GM21723 (cell line): ENCODE measurements around the gene HOXA6.

Experiments used
- ATAC-seq: cut with Tn5 transposase; IDR thresholded peaks from one replicate; pipeline ENCODE4 v1.9.1; 2021; ENCODE audit warnings: mild to moderate bottlenecking, moderate library complexity; ENCODE audit not compliant: unreplicated experiment

The HOXA6 gene

GRCh38 chr7:27147199-27148030 lies at the start of gene HOXA6:
Gene HOXA6, minus strand, starts transcription at chr7:27147774. Its CDS starts 25 bp downstream, at chr7:27147749.
- no peak for ATAC-seq

- no peak for ATAC-seq
Measured at GRCh38 chr7:27196287-27196767, 48.8 kb upstream of the HOXA6 start.

GRCh38 chr7:27194686-27195379 lies 47.3 kb upstream of the HOXA6 start:
- no peak for ATAC-seq

- no peak for ATAC-seq
Measured at GRCh38 chr7:27194002-27194352, 46.4 kb upstream of the HOXA6 start.

- no peak for ATAC-seq
Measured at GRCh38 chr7:27193335-27194001, 45.9 kb upstream of the HOXA6 start.

- no peak for ATAC-seq
Measured at GRCh38 chr7:27192546-27193334, 45.2 kb upstream of the HOXA6 start.

GRCh38 chr7:27191833-27192545 lies 44.4 kb upstream of the HOXA6 start:
- ATAC-seq = no peak

GRCh38 chr7:27191161-27191731 lies 43.7 kb upstream of the HOXA6 start:
- ATAC-seq = no peak

GRCh38 chr7:27189997-27190748 lies 42.6 kb upstream of the HOXA6 start:
- ATAC-seq = no peak

GRCh38 chr7:27189295-27189996 lies 41.9 kb upstream of the HOXA6 start:
- ATAC-seq = no peak

- no peak for ATAC-seq
Measured at GRCh38 chr7:27188386-27189294, 41.1 kb upstream of the HOXA6 start.

GRCh38 chr7:27187475-27188385 lies 40.2 kb upstream of the HOXA6 start:
- no peak for ATAC-seq

GRCh38 chr7:27186668-27187474 lies 39.3 kb upstream of the HOXA6 start:
- ATAC-seq = no peak

GRCh38 chr7:27185854-27186667 lies 38.5 kb upstream of the HOXA6 start:
- no peak for ATAC-seq
